Neural cell (in vitro differentiated cells): ENCODE data around the gene LARGE1. TPM values are rescaled to one million over a fixed set of nuclear protein-coding genes. Genes with fewer than 3 reads are reported as not detected.

Source experiments
- H2AFZ ChIP-seq: fragments of 200-600, 300-800 bp; sonication (generic), shearing (Covaris generic); 2 replicates; pipeline ENCODE4 v1.6.0; 2014; ENCODE audit warnings: low read depth, mild to moderate bottlenecking, antibody characterized with exemption, low read length, moderate library complexity
- H3F3A ChIP-seq: fragments of 200-600 bp; shearing (Covaris generic); 2 replicates; pipeline ENCODE4 v1.6.1; 2016; ENCODE audit warnings: mild to moderate bottlenecking, moderate library complexity, mixed read lengths, antibody characterized with exemption, low read length; ENCODE audit not compliant: insufficient read depth, poor library complexity, severe bottlenecking
- H3K27ac ChIP-seq: fragments of 200-600, 300-800 bp; sonication (generic), shearing (Covaris generic); 2 replicates; pipeline ENCODE4 v1.5.1; 2014; ENCODE audit warnings: mild to moderate bottlenecking, low read length, moderate library complexity
- H3K27me3 ChIP-seq: fragments of 300-800, 200-600 bp; sonication (generic), shearing (Covaris generic); 2 replicates; pipeline ENCODE4 v1.6.0; 2014; ENCODE audit warnings: mild to moderate bottlenecking, low read depth, low read length, moderate library complexity; ENCODE audit not compliant: insufficient read depth
- H3K36me3 ChIP-seq: fragments of 300-800, 200-600 bp; sonication (generic), shearing (Covaris generic); 2 replicates; pipeline ENCODE4 v1.5.1; 2014; ENCODE audit warnings: mild to moderate bottlenecking, antibody characterized with exemption, low read length, moderate library complexity; ENCODE audit not compliant: insufficient read depth
- H3K4me2 ChIP-seq: fragments of 300-800, 200-600 bp; sonication (generic), shearing (Covaris generic); 2 replicates; pipeline ENCODE4 v1.6.0; 2014; ENCODE audit warnings: mild to moderate bottlenecking, low read length
- H3K4me3 ChIP-seq: fragments of 300-800, 200-600 bp; sonication (generic), shearing (Covaris generic); 2 replicates; pipeline ENCODE4 v1.5.1; 2014; ENCODE audit warnings: mild to moderate bottlenecking, low read length, moderate library complexity
- H3K79me2 ChIP-seq: fragments of 200-600 bp; shearing (Covaris generic); replicated peaks from 2 replicates; pipeline ENCODE4 v1.6.0; 2014; ENCODE audit warnings: mild to moderate bottlenecking, low read length, moderate library complexity; ENCODE audit not compliant: insufficient read depth
- H3K9ac ChIP-seq: fragments of 300-800, 200-600 bp; sonication (generic), shearing (Covaris generic); 2 replicates; pipeline ENCODE4 v1.6.1; 2016; ENCODE audit warnings: mild to moderate bottlenecking, low read length, mixed read lengths
- H3K9me2 ChIP-seq: fragments of 200-600 bp; shearing (Covaris generic); 2 replicates; pipeline ENCODE4 v1.6.1; 2016; ENCODE audit warnings: mild to moderate bottlenecking, low read length, mixed read lengths; ENCODE audit not compliant: insufficient read depth
- H3K9me3 ChIP-seq: fragments of 200-600, 300-800 bp; sonication (generic), shearing (Covaris generic); 2 replicates; pipeline ENCODE4 v1.6.1; 2016; ENCODE audit warnings: mild to moderate bottlenecking, mixed run types, low read length, moderate library complexity, mixed read lengths
- H4K20me1 ChIP-seq: fragments of 200-600 bp; shearing (Covaris generic); 2 replicates; pipeline ENCODE4 v1.6.1; 2016; ENCODE audit warnings: mild to moderate bottlenecking, mixed run types; ENCODE audit not compliant: insufficient read depth
- EP300 ChIP-seq: fragments of 450-650 bp; conservative IDR thresholded peaks from 2 replicates; pipeline ENCODE4 v1.6.1; 2014; ENCODE audit warnings: antibody characterized with exemption, mild to moderate bottlenecking, moderate library complexity; ENCODE audit not compliant: poor library complexity, severe bottlenecking
- EZH2 ChIP-seq: fragments of 200-600, 300-800 bp; shearing (Covaris generic), sonication (generic); IDR thresholded peaks from 2 replicates; pipeline ENCODE4 v1.6.1; 2014; ENCODE audit warnings: antibody characterized with exemption, low read length, borderline replicate concordance, mild to moderate bottlenecking; ENCODE audit not compliant: insufficient read depth, poor library complexity, severe bottlenecking
- MXI1 ChIP-seq: fragments of 450-650 bp; conservative IDR thresholded peaks from 2 replicates; pipeline ENCODE4 v1.6.1; 2014; ENCODE audit warnings: antibody characterized with exemption, mild to moderate bottlenecking; ENCODE audit not compliant: poor library complexity, severe bottlenecking
- POLR2AphosphoS5 ChIP-seq: IDR thresholded peaks from 2 replicates; pipeline ENCODE4 v1.6.1; 2012
- RAD21 ChIP-seq: fragments of 450-650 bp; conservative IDR thresholded peaks from 2 replicates; pipeline ENCODE4 v1.6.1; 2014; ENCODE audit warnings: antibody characterized with exemption, mild to moderate bottlenecking, moderate library complexity
- REST ChIP-seq: IDR thresholded peaks from 2 replicates; pipeline ENCODE4 v1.6.1; 2012; ENCODE audit warnings: borderline replicate concordance
- SMC3 ChIP-seq: fragments of 450-650 bp; conservative IDR thresholded peaks from 2 replicates; pipeline ENCODE4 v1.6.1; 2014; ENCODE audit warnings: antibody characterized with exemption, mild to moderate bottlenecking, moderate library complexity; ENCODE audit not compliant: poor library complexity
- TAF1 ChIP-seq: IDR thresholded peaks from 2 replicates; pipeline ENCODE4 v1.6.1; 2012; ENCODE audit warnings: low read depth
- polyA plus RNA-seq: library from polyadenylated mRNA; depleted of rRNA; stranded (reverse); fragments of >200 nt; gene quantifications from 2 replicates; pipeline ENCODE4 v1.2.3, GENCODE V29; 2014
- TF ChIP-seq, protein P1 (sequence below): fragments of 450-650 bp; IDR thresholded peaks from 2 replicates; pipeline ENCODE4 v1.5.1; 2014; ENCODE audit warnings: antibody characterized with exemption, mild to moderate bottlenecking, moderate library complexity; ENCODE audit not compliant: poor library complexity, severe bottlenecking

The LARGE1 gene
- polyA plus RNA-seq, 1 donor from 2014 or later = 27.5 TPM

DNA sequence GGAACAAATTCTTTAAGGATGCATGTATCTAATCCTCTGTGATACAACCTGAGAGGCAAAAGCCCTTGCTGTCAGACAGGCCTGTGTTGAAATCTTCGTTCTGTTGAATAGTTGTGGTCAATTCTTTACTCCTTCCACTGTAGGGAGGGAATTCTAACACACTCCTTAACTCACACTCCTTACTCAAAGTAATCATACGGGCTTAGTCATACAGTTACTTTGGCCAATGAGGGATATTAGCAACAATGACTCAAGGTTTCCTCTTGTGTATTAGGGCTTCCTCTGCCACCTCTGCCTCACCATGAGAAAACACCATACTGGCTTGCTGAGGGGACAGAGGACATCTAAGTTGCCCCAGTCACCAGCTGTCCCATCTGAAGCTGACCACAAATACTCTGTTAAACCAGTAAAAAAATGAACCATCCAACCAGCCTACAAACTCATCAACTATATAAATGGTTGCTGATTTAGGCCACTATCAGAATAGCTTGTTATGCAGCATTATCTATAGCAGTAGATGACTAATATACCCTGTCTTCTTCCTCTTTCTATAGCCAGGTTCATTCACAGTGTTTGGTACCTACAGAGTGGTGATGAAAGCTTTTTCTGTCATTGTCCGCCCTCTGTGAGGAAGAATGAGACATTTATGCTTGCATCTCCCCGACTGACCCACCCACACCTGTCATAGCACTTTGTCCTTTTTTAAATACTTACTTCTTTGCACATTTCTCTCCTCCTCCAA, 539.3 kb downstream of the LARGE1 start:
- H3K27ac ChIP-seq = no peak overlapping the region
- H3K9me3 ChIP-seq = no peaks in the 10 kb centered on the region
- no peak overlapping the region for H3K4me3 ChIP-seq
- H4K20me1 ChIP-seq = no peaks in the 10 kb centered on the region
- no peak overlapping the region for H3K4me2 ChIP-seq
- H3K79me2 ChIP-seq = no peaks in the 10 kb centered on the region
- H3K27me3 ChIP-seq = no peaks in the 10 kb centered on the region
- no peak overlapping the region for H2AFZ ChIP-seq
- TF ChIP-seq, protein P1, sequence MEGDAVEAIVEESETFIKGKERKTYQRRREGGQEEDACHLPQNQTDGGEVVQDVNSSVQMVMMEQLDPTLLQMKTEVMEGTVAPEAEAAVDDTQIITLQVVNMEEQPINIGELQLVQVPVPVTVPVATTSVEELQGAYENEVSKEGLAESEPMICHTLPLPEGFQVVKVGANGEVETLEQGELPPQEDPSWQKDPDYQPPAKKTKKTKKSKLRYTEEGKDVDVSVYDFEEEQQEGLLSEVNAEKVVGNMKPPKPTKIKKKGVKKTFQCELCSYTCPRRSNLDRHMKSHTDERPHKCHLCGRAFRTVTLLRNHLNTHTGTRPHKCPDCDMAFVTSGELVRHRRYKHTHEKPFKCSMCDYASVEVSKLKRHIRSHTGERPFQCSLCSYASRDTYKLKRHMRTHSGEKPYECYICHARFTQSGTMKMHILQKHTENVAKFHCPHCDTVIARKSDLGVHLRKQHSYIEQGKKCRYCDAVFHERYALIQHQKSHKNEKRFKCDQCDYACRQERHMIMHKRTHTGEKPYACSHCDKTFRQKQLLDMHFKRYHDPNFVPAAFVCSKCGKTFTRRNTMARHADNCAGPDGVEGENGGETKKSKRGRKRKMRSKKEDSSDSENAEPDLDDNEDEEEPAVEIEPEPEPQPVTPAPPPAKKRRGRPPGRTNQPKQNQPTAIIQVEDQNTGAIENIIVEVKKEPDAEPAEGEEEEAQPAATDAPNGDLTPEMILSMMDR = no peak
- TF ChIP-seq TAF1 (no peak), MXI1 (no peak), RAD21 (no peak), EP300 (no peak), EZH2 (no peak), SMC3 (no peak), REST (no peak), POLR2AphosphoS5 (no peak)
- no peaks in the 10 kb centered on the region for H3F3A ChIP-seq
- no peaks in the 10 kb centered on the region for H3K9me2 ChIP-seq
- H3K36me3 ChIP-seq = no peaks in the 10 kb centered on the region
- H3K9ac ChIP-seq = no peak overlapping the region

DNA sequence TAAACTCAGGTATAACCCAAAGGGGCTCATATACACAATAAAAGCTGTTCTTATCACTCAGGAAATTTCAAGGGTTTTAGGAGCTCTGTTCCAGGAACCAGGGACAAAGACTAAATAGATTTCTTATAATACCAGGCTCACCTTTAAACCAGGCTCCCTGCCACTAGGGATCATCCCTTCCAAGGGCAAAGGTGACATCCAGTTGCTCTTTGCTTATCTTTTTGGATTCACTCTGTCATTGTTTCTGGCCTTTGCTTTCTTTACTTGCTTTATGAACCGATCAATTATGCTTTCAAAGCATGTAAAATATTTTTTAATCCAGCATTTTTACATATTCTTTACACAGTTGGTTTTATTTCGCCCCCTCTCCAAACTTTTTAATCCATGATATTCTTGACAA, 540.4 kb downstream of the LARGE1 start:
- no peaks in the 10 kb centered on the region for H3K79me2 ChIP-seq
- no peaks in the 10 kb centered on the region for H3K36me3 ChIP-seq
- H3K4me2 ChIP-seq = no peak overlapping the region
- no peak overlapping the region for H3K4me3 ChIP-seq
- H3K27me3 ChIP-seq = no peaks in the 10 kb centered on the region
- H4K20me1 ChIP-seq = no peaks in the 10 kb centered on the region
- TF ChIP-seq, protein P1 = no peak
- TF ChIP-seq RAD21 (no peak), TAF1 (no peak), MXI1 (no peak), POLR2AphosphoS5 (no peak), EZH2 (no peak), SMC3 (no peak), REST (no peak), EP300 (no peak)
- H3K9me3 ChIP-seq = no peaks in the 10 kb centered on the region
- no peaks in the 10 kb centered on the region for H3K9me2 ChIP-seq
- no peak overlapping the region for H3K9ac ChIP-seq
- no peak overlapping the region for H2AFZ ChIP-seq
- H3F3A ChIP-seq = no peaks in the 10 kb centered on the region
- H3K27ac ChIP-seq = no peak overlapping the region
